A673 (cell line): ENCODE measurements around the gene PRR5L. TPM values are rescaled to one million over a fixed set of nuclear protein-coding genes. Genes with fewer than 3 reads are reported as not detected.

Source experiments
- BruUV-seq: library from RNA; stranded (reverse); fragments of 400-500 nt; replicated peaks from 2 replicates; lab custom pipeline; 2021; lab: Mats Ljungman, UMichigan
- CTCF ChIA-PET: fragments of 300-600 bp; sonication (Branson Sonifier 250); formaldehyde crosslinking; loops from one replicate; lab custom pipeline; 2022; ENCODE audit warnings: antibody characterized with exemption; lab: Charles Lee
- POLR2A ChIA-PET: fragments of 300-600 bp; sonication (Branson Sonifier 250); formaldehyde crosslinking; loops from one replicate; lab custom pipeline; 2022; ENCODE audit warnings: antibody characterized with exemption; ENCODE audit not compliant: low non-redundant PET; lab: Charles Lee
- DNase-seq: peaks from one replicate; pipeline ENCODE4 v3.0.0-alpha.2; 2015; ENCODE audit warnings: low spot score
- H3K27ac ChIP-seq: fragments of 200-600 bp; sonication (generic); 2 replicates; pipeline ENCODE4 v1.5.1; 2016; ENCODE audit warnings: mixed run types, low read depth, mild to moderate bottlenecking, mixed read lengths, antibody characterized with exemption, low read length; ENCODE audit not compliant: poor library complexity, severe bottlenecking
- H3K27me3 ChIP-seq: fragments of 200-600 bp; sonication (generic); replicated peaks from 2 replicates; pipeline ENCODE4 v1.6.1; 2017; ENCODE audit warnings: mixed run types, low read depth, mild to moderate bottlenecking, mixed read lengths, antibody characterized with exemption, low read length; ENCODE audit not compliant: insufficient read depth, poor library complexity
- H3K36me3 ChIP-seq: fragments of 200-600 bp; sonication (generic); 2 replicates; pipeline ENCODE4 v1.6.1; 2016; ENCODE audit warnings: mixed run types, mild to moderate bottlenecking, mixed read lengths, antibody characterized with exemption, low read length; ENCODE audit not compliant: insufficient read depth, poor library complexity, severe bottlenecking
- H3K4me1 ChIP-seq: fragments of 200-600 bp; sonication (generic); 2 replicates; pipeline ENCODE4 v1.6.1; 2017; ENCODE audit warnings: mixed run types, mild to moderate bottlenecking, mixed read lengths, antibody characterized with exemption, low read length; ENCODE audit not compliant: insufficient read depth, poor library complexity, severe bottlenecking
- H3K4me3 ChIP-seq: fragments of 200-600 bp; sonication (generic); 2 replicates; pipeline ENCODE4 v1.5.1; 2016; ENCODE audit warnings: low read depth, mixed run types, mild to moderate bottlenecking, mixed read lengths, low read length; ENCODE audit not compliant: poor library complexity, severe bottlenecking
- H3K9me3 ChIP-seq: fragments of 200-600 bp; sonication (generic); 2 replicates; pipeline ENCODE4 v1.6.1; 2016; ENCODE audit warnings: mixed run types, low read depth, mild to moderate bottlenecking, mixed read lengths, antibody characterized with exemption, low read length; ENCODE audit not compliant: poor library complexity, severe bottlenecking
- EZH2 ChIP-seq: fragments of 200-600 bp; sonication (generic); IDR thresholded peaks from 2 replicates; pipeline ENCODE4 v1.6.1; 2017; ENCODE audit warnings: borderline replicate concordance, low read depth, mild to moderate bottlenecking, mixed read lengths, antibody characterized with exemption, low read length; ENCODE audit not compliant: poor library complexity, severe bottlenecking
- intact Hi-C: fragments of 100-400 bp; cut with micrococcal nuclease; formaldehyde crosslinking; loops from one replicate; pipeline ENCODE4 v1.10.0; 2022; ENCODE audit not compliant: unreplicated experiment
- total RNA-seq: library from RNA; stranded (reverse); gene quantifications from 2 replicates; pipeline ENCODE4 v1.2.3, GENCODE V29; 2021
- TF ChIP-seq, protein P1 (sequence below): fragments of 300-800, 200-600 bp; sonication (generic); conservative IDR thresholded peaks from 2 replicates; pipeline ENCODE4 v1.5.1; 2017; ENCODE audit warnings: low read depth, mild to moderate bottlenecking, antibody characterized with exemption, low read length, moderate library complexity, mixed read lengths

PRR5L gene
- total RNA-seq, 1 experiment from 2014 or later = 102 TPM

- Histone ChIP-seq H3K9me3 (no peaks in the 10 kb centered on the region), H3K27ac (no peak overlapping the region), H3K36me3 (peaks cover 60% of the 10 kb centered on the region), H3K4me1 (no peaks in the 10 kb centered on the region), H3K4me3 (no peak overlapping the region), H3K27me3 (no peaks in the 10 kb centered on the region)
- no TSS peak for BruUV-seq
- CTCF ChIA-PET = no interaction called here
- DNase-seq = no peak
- POLR2A ChIA-PET = no interaction called here
- intact Hi-C loops = loop anchor here (5.0 kb wide), 1 partner anchor 49 kb away; no protein-coding TSS in a partner anchor
- TF ChIP-seq, protein P1, sequence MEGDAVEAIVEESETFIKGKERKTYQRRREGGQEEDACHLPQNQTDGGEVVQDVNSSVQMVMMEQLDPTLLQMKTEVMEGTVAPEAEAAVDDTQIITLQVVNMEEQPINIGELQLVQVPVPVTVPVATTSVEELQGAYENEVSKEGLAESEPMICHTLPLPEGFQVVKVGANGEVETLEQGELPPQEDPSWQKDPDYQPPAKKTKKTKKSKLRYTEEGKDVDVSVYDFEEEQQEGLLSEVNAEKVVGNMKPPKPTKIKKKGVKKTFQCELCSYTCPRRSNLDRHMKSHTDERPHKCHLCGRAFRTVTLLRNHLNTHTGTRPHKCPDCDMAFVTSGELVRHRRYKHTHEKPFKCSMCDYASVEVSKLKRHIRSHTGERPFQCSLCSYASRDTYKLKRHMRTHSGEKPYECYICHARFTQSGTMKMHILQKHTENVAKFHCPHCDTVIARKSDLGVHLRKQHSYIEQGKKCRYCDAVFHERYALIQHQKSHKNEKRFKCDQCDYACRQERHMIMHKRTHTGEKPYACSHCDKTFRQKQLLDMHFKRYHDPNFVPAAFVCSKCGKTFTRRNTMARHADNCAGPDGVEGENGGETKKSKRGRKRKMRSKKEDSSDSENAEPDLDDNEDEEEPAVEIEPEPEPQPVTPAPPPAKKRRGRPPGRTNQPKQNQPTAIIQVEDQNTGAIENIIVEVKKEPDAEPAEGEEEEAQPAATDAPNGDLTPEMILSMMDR = no peak
- TF ChIP-seq EZH2 = no peak
These were observed 107.6 kb downstream of the PRR5L start for GRCh38 chr11:36403661-36404060.

- POLR2A ChIA-PET = no interaction called here
- Histone ChIP-seq H3K9me3 (no peaks in the 10 kb centered on the region), H3K27me3 (no peaks in the 10 kb centered on the region), H3K36me3 (peaks cover 55% of the 10 kb centered on the region), H3K4me1 (no peaks in the 10 kb centered on the region), H3K4me3 (no peak overlapping the region), H3K27ac (no peak overlapping the region)
- no peak for TF ChIP-seq EZH2
- TF ChIP-seq, protein P1 = no peak
- CTCF ChIA-PET = no interaction called here
- no peak for DNase-seq
- intact Hi-C loops = loop anchor here (5.0 kb wide), 1 partner anchor 47 kb away; no protein-coding TSS in a partner anchor
- no TSS peak for BruUV-seq
These were observed 108.7 kb downstream of the PRR5L start for GRCh38 chr11:36404831-36405230.

DNA sequence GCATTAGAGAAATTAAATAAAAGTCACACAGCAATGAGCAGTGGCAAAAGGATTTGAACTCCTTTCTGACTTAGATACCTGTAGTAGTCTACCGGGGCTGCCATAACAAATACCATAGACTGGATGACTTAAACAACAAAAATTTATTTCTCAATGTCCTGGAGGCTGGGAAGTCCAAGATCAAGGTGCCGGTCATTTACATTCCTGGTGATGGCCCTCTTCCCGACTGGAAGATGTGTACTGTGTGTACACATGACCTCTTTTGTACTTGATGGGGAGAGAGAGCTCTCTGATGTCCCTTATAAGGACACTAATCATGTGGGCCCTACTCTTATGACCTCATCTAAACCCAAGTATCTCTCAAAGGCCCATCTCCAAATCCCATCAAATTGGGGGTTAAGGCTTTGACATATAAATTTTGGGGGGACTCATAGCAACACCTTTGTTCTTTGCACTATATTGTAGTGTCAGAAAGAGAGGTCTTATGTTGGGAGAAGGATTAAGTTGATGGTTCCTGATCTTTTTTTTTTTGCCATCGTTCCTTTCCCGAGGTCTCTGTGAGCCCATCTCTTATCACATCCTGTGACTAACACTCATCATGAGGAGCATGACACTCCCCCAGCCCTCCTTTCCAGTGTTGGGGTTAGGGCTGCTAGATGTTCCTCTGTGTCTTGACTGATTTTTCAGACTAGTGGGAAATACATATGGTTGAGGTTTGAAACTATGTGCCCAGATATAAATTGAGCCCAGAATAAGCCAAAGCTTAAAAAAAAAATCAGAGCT, 109.7 kb downstream of the PRR5L start:
- Histone ChIP-seq H3K27ac (no peak overlapping the region), H3K36me3 (peaks cover 50% of the 10 kb centered on the region), H3K4me1 (no peaks in the 10 kb centered on the region), H3K9me3 (no peaks in the 10 kb centered on the region), H3K27me3 (no peaks in the 10 kb centered on the region), H3K4me3 (no peak overlapping the region)
- intact Hi-C loops = no loop called here
- BruUV-seq = no TSS peak
- ChIA-PET POLR2A (interaction anchor here (0.5 kb wide), 1 partner anchor 88 kb away, joined by 3 read pairs; no protein-coding TSS in a partner anchor), CTCF (no interaction called here)
- TF ChIP-seq EZH2 = no peak
- TF ChIP-seq, protein P1 = no peak
- DNase-seq = no peak
